Tibial nerve (tissue), 4 donors: ENCODE measurements around the gene ABCC4. TPM values are rescaled to one million over a fixed set of nuclear protein-coding genes. Genes with fewer than 3 reads are reported as not detected.

ENCODE experiments used
- DNase-seq, 2 donors: peaks; one replicate each; pipeline ENCODE4 v3.0.0-alpha.2; 2019; ENCODE audit warnings: low spot score in 2 of 2
- H3K27ac ChIP-seq, 4 donors: fragments of 200-600 bp; sonication (generic) in 3 of 4; one replicate each; pipeline ENCODE4 v1.5.1; 2017 to 2019; ENCODE audit warnings: mild to moderate bottlenecking in 1 of 4
- H3K27me3 ChIP-seq, 2 donors: fragments of 200-600 bp; sonication (generic) in 1 of 2; one replicate each; pipeline versions ENCODE4 v1.5.1 to v1.6.0; 2017 to 2019
- H3K36me3 ChIP-seq, 3 donors: fragments of 200-600 bp; sonication (generic); one replicate each; pipeline ENCODE4 v1.5.1; 2018 to 2019
- H3K4me1 ChIP-seq, 4 donors: fragments of 200-600 bp; sonication (generic) in 3 of 4; one replicate each; pipeline ENCODE4 v1.5.1; 2017 to 2019
- H3K4me3 ChIP-seq, 4 donors: fragments of 200-600 bp; sonication (generic) in 3 of 4; one replicate each; pipeline ENCODE4 v1.5.1; 2017 to 2019; ENCODE audit warnings: mild to moderate bottlenecking in 1 of 4, moderate library complexity in 1 of 4
- H3K9me3 ChIP-seq, 4 donors: fragments of 200-600 bp; sonication (generic) in 3 of 4; one replicate each; pipeline ENCODE4 v1.5.1; 2017 to 2019
- EP300 ChIP-seq, 2 donors: sonication (generic); formaldehyde crosslinking; IDR thresholded peaks; one replicate each; pipeline ENCODE4 v1.6.1; 2017; ENCODE audit warnings: antibody characterized with exemption in 2 of 2, mild to moderate bottlenecking in 1 of 2
- POLR2A ChIP-seq, 2 donors: fragments of 450-650 bp; IDR thresholded peaks; one replicate each; pipeline ENCODE4 v1.6.1; 2017; ENCODE audit warnings: antibody characterized with exemption in 2 of 2, mild to moderate bottlenecking in 2 of 2, moderate library complexity in 2 of 2
- WGBS, 2 donors: methylation state at CpG; one replicate each; pipeline ENCODE4 v1.1.5; 2018; 5-methylcytosine and 5-hydroxymethylcytosine counted together
- total RNA-seq, 4 donors: library from RNA; depleted of rRNA; stranded (reverse); fragments of >200 nt; gene quantifications; one replicate each; pipeline ENCODE4 v1.1.0, GENCODE V29; 2016
- TF ChIP-seq, protein P1 (sequence below), 5 experiments: fragments of 200-600 bp in 3 of 5; fragments of 450-650 bp in 2 of 5; sonication (generic) in 3 of 5; IDR thresholded peaks; one replicate each; pipeline ENCODE4 v1.5.1; 2016 to 2019; ENCODE audit warnings: antibody characterized with exemption in 5 of 5, mild to moderate bottlenecking in 3 of 5, moderate library complexity in 2 of 5

The ABCC4 gene
- total RNA-seq, 4 donors from 2014 or later = 5.7 to 20.1 (median 9.3) TPM

DNA sequence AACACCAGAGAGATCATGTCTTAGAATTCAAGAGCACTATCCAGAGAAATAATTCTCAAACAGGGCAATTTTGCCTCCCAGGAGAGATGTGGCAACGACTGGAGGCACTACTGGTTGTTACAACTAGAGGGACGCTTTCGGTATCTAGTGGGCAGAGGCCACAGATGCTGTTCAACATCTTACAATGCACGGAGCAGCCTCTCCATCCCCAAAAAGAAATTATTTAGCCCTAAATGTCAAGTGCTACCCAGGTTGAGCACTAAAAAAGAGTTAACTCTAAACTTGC is 78.6 kb downstream of the ABCC4 start:
- WGBS, 2 donors = 75 to 78% methylated on average over 4 of the region's 4 CpGs
- TF ChIP-seq POLR2A (IDR thresholded peaks at IDR 0.05) (no peak), EP300 (IDR thresholded peaks at IDR 0.05) (no peak)
- TF ChIP-seq, protein P1, sequence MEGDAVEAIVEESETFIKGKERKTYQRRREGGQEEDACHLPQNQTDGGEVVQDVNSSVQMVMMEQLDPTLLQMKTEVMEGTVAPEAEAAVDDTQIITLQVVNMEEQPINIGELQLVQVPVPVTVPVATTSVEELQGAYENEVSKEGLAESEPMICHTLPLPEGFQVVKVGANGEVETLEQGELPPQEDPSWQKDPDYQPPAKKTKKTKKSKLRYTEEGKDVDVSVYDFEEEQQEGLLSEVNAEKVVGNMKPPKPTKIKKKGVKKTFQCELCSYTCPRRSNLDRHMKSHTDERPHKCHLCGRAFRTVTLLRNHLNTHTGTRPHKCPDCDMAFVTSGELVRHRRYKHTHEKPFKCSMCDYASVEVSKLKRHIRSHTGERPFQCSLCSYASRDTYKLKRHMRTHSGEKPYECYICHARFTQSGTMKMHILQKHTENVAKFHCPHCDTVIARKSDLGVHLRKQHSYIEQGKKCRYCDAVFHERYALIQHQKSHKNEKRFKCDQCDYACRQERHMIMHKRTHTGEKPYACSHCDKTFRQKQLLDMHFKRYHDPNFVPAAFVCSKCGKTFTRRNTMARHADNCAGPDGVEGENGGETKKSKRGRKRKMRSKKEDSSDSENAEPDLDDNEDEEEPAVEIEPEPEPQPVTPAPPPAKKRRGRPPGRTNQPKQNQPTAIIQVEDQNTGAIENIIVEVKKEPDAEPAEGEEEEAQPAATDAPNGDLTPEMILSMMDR (IDR thresholded peaks at IDR 0.05) = no peak
- Histone ChIP-seq H3K4me3 (no peak overlapping the region), H3K9me3 (no peaks in the 10 kb centered on the region), H3K36me3 (no peaks in the 10 kb centered on the region), H3K27me3 (no peaks in the 10 kb centered on the region), H3K4me1 (peaks cover 0 to 4% (median 0%) of the 10 kb centered on the region in 4 donors), H3K27ac (no peak overlapping the region)
- no peak for DNase-seq

GRCh38 chr13:95221971-95222732 is 79.1 kb downstream of the ABCC4 start:
- 79 to 80% methylated on average over 8 of the region's 8 CpGs for WGBS, 2 donors
- no peaks in the 10 kb centered on the region for H3K36me3 ChIP-seq
- H3K27me3 ChIP-seq = no peaks in the 10 kb centered on the region
- H3K9me3 ChIP-seq = no peaks in the 10 kb centered on the region
- H3K4me1 ChIP-seq = peaks cover 0 to 4% (median 0%) of the 10 kb centered on the region in 4 donors
- no peak for DNase-seq
- no peak overlapping the region for H3K27ac ChIP-seq
- no peak overlapping the region for H3K4me3 ChIP-seq
- TF ChIP-seq POLR2A (IDR thresholded peaks at IDR 0.05) (no peak), EP300 (IDR thresholded peaks at IDR 0.05) (no peak)
- TF ChIP-seq, protein P1 (IDR thresholded peaks at IDR 0.05) = no peak

DNA sequence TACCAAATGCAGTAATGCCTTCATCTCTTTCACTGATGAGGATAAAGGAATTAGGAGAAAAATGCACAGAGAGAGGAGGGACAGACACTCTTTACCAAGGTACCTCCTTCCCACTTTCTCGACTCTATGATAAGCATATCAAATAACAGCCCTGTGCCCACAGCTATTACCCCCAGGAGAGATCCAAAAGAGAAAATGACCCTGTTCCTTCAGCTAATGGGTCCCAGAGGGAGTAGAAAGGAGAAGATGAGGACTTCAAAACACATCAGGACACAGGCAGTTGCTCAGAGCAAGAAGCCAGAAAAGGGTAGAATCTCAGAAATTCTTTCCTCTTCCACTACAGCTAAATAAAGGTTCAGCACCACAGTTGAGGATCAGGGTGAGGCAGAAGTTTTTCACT is 80.6 kb downstream of the ABCC4 start:
- H3K4me1 ChIP-seq = no peaks in the 10 kb centered on the region
- H3K27me3 ChIP-seq = no peaks in the 10 kb centered on the region
- WGBS, 2 donors = 85 to 89% methylated on average over 1 of the region's 1 CpG
- no peaks in the 10 kb centered on the region for H3K9me3 ChIP-seq
- DNase-seq = no peak
- no peak overlapping the region for H3K27ac ChIP-seq
- no peaks in the 10 kb centered on the region for H3K36me3 ChIP-seq
- H3K4me3 ChIP-seq = no peak overlapping the region
- TF ChIP-seq EP300 (IDR thresholded peaks at IDR 0.05) = no peak
- TF ChIP-seq, protein P1 (IDR thresholded peaks at IDR 0.05) = no peak
- no peak for TF ChIP-seq POLR2A (IDR thresholded peaks at IDR 0.05)

DNA sequence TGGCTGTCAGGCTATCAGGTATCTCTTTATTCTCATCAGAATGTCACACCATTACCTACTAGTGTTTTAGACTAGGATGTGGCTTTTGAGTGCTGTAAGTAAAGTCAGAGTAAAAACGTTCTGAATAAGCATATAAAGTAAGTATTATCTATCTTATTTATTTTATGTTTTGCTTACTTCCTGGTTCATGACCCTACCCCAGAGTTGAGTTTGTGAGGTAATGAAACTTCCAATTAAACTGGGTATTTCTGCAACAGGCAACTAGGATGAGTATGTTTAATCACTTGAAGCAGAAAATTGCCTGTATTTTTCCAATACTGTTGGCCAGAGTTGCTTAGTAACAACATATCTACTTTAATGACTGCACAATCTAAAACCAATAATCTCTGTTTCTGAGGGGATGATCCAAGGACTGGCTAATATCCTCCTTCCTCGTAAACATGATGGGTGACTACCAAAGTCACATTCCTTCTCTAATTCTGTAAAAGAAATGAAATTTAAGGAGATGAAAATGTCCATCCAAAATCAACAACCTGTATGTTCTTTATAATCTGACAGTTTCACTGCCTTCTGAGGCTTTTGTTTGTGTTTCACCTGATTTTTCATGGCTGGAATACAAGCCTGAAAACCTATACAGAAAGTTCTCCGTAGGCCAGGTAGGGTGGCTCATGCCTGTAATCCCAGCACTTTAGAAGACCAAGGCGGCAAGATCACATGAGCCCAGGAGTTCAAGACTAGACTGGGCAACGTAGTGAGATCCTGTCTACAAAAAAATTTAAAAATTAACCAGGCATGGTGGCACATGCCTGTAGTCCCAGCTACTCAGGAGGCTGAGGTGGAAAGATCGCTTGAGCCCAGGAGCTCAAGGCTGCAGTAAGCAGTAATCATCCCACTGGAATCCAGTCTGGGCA is 83.1 kb downstream of the ABCC4 start:
- no peaks in the 10 kb centered on the region for H3K9me3 ChIP-seq
- 69 to 81% methylated on average over 6 of the region's 6 CpGs for WGBS, 2 donors
- TF ChIP-seq, protein P1 (IDR thresholded peaks at IDR 0.05) = no peak
- no peak for TF ChIP-seq EP300 (IDR thresholded peaks at IDR 0.05)
- no peak for TF ChIP-seq POLR2A (IDR thresholded peaks at IDR 0.05)
- no peaks in the 10 kb centered on the region for H3K27me3 ChIP-seq
- no peak overlapping the region for H3K4me3 ChIP-seq
- no peaks in the 10 kb centered on the region for H3K4me1 ChIP-seq
- no peaks in the 10 kb centered on the region for H3K36me3 ChIP-seq
- no peak for DNase-seq
- H3K27ac ChIP-seq = no peak overlapping the region

- Histone ChIP-seq H3K4me1 (no peaks in the 10 kb centered on the region), H3K9me3 (no peaks in the 10 kb centered on the region), H3K27me3 (no peaks in the 10 kb centered on the region), H3K36me3 (no peaks in the 10 kb centered on the region), H3K27ac (no peak overlapping the region), H3K4me3 (no peak overlapping the region)
- WGBS, 2 donors = 87% methylated on average over 3 of the region's 3 CpGs
- no peak for TF ChIP-seq EP300 (IDR thresholded peaks at IDR 0.05)
- no peak for TF ChIP-seq POLR2A (IDR thresholded peaks at IDR 0.05)
- TF ChIP-seq, protein P1 (IDR thresholded peaks at IDR 0.05) = no peak
- no peak for DNase-seq
Measured at GRCh38 chr13:95216182-95216581, 85.1 kb downstream of the ABCC4 start.
